Trophoblast cell (in vitro differentiated cells and primary cell): ENCODE data around the gene PGBD5.

ENCODE experiments used
- DNase-seq, 2 donors: peaks; one replicate each; pipeline ENCODE4 v3.0.0-alpha.2; 2016
- H2AFZ ChIP-seq: 2 replicates; pipeline ENCODE4 v1.6.1; 2013; ENCODE audit warnings: low read length, moderate library complexity, mild to moderate bottlenecking; ENCODE audit not compliant: insufficient read depth, poor library complexity
- H2AK5ac ChIP-seq: 2 replicates; pipeline ENCODE4 v1.6.1; 2013; ENCODE audit warnings: mild to moderate bottlenecking, low read length
- H2BK120ac ChIP-seq: 2 replicates; pipeline ENCODE4 v1.6.1; 2013; ENCODE audit warnings: low read length, mild to moderate bottlenecking, moderate library complexity; ENCODE audit not compliant: insufficient read depth, poor library complexity
- H2BK12ac ChIP-seq: 2 replicates; pipeline ENCODE4 v1.6.1; 2013; ENCODE audit warnings: mild to moderate bottlenecking, low read length, moderate library complexity
- H2BK5ac ChIP-seq: 2 replicates; pipeline ENCODE4 v1.6.1; 2013; ENCODE audit warnings: low read length, low read depth, moderate library complexity, mild to moderate bottlenecking; ENCODE audit not compliant: poor library complexity
- H3K14ac ChIP-seq: 2 replicates; pipeline ENCODE4 v1.6.1; 2013; ENCODE audit warnings: mild to moderate bottlenecking, low read length
- H3K18ac ChIP-seq: 2 replicates; pipeline ENCODE4 v1.6.1; 2013; ENCODE audit warnings: mild to moderate bottlenecking, low read length
- H3K23ac ChIP-seq: 2 replicates; pipeline ENCODE4 v1.6.1; 2013; ENCODE audit warnings: low read length
- H3K27ac ChIP-seq: 2 replicates; pipeline ENCODE4 v1.5.1; 2013; ENCODE audit warnings: low read depth, mild to moderate bottlenecking, inconsistent platforms, low read length, moderate library complexity
- H3K27me3 ChIP-seq: 2 replicates; pipeline ENCODE4 v1.6.1; 2013; ENCODE audit warnings: inconsistent platforms, mild to moderate bottlenecking, low read length, moderate library complexity; ENCODE audit not compliant: insufficient read depth
- H3K36me3 ChIP-seq, 2 experiments: 1 replicate in 1 of 2; 2 replicates in 1 of 2; pipeline ENCODE4 v1.6.1; 2013; ENCODE audit warnings: low read length in 2 of 2, mild to moderate bottlenecking in 2 of 2, moderate library complexity in 1 of 2; ENCODE audit not compliant: insufficient read depth in 2 of 2, control insufficient read depth in 1 of 2
- H3K4ac ChIP-seq: 2 replicates; pipeline ENCODE4 v1.6.1; 2013; ENCODE audit warnings: low read depth, mild to moderate bottlenecking, low read length, moderate library complexity
- H3K4me1 ChIP-seq, 2 experiments: 1 replicate in 1 of 2; 2 replicates in 1 of 2; pipeline ENCODE4 v1.6.1; 2013; ENCODE audit warnings: low read length in 2 of 2, mild to moderate bottlenecking in 2 of 2, moderate library complexity in 1 of 2; ENCODE audit not compliant: insufficient read depth in 2 of 2, control insufficient read depth in 1 of 2
- H3K4me2 ChIP-seq: 2 replicates; pipeline ENCODE4 v1.6.1; 2013; ENCODE audit warnings: inconsistent platforms, mild to moderate bottlenecking, low read length, moderate library complexity
- H3K4me3 ChIP-seq: 2 replicates; pipeline ENCODE4 v1.5.1; 2013; ENCODE audit warnings: mild to moderate bottlenecking, low read depth, low read length, inconsistent platforms
- H3K79me1 ChIP-seq: one replicate; pipeline ENCODE4 v1.6.1; 2013; ENCODE audit warnings: low read length
- H3K79me2 ChIP-seq: 2 replicates; pipeline ENCODE4 v1.6.1; 2013; ENCODE audit warnings: low read length, mild to moderate bottlenecking; ENCODE audit not compliant: control insufficient read depth, insufficient read depth, poor library complexity
- H3K9ac ChIP-seq: 2 replicates; pipeline ENCODE4 v1.6.1; 2013; ENCODE audit warnings: mild to moderate bottlenecking, low read length
- H3K9me3 ChIP-seq: 2 replicates; pipeline ENCODE4 v1.6.1; 2013; ENCODE audit warnings: low read depth, mild to moderate bottlenecking, control low read depth, inconsistent platforms, low read length; ENCODE audit not compliant: insufficient read depth
- H4K12ac ChIP-seq: 2 replicates; pipeline ENCODE4 v1.6.1; 2013; ENCODE audit warnings: low read depth, mild to moderate bottlenecking, low read length, moderate library complexity
- H4K8ac ChIP-seq: 2 replicates; pipeline ENCODE4 v1.6.1; 2013; ENCODE audit warnings: low read depth, mild to moderate bottlenecking, low read length, moderate library complexity
- H4K91ac ChIP-seq: one replicate; pipeline ENCODE4 v1.6.1; 2013; ENCODE audit warnings: low read depth, mild to moderate bottlenecking, low read length, moderate library complexity
- WGBS: extraction: QIAGEN DNeasy Blood & Tissue Kit; methylation state at CpG from one replicate; pipeline ENCODE4 v1.1.7; 2013; ENCODE audit warnings: missing lambda C conversion rate; ENCODE audit not compliant: insufficient read length, insufficient coverage; ENCODE audit errors: extremely low coverage; 5-methylcytosine and 5-hydroxymethylcytosine counted together

PGBD5 gene

DNA sequence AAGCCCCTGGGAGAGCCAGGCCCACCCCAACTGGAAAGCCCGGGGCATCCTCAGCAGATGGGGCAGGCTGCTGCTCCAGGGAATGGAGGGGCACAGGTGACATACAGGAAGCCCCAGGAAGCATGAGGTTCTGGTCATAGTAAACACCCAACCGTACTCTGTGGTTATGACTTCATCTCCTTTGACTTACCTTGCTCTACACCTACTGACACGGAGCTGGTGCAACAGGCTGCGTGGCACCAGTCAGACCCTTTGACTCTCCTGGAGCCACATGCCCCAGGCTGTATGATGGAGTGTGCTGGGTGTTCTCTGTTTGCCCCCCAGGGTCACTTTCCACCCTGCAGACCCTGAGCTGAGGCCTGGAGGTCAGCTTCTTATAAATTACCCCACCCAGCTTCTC, 72.1 kb downstream of the PGBD5 start:
- H3K23ac ChIP-seq, result no peak overlapping the region
- no peak for DNase-seq
- H3K79me1 ChIP-seq, result no peaks in the 10 kb centered on the region
- H2AFZ ChIP-seq, result no peak overlapping the region
- no peaks in the 10 kb centered on the region for H3K9me3 ChIP-seq
- no CpG with 5 or more reads among the region's 4 CpGs for WGBS
- no peak overlapping the region for H4K8ac ChIP-seq
- no peak overlapping the region for H3K27ac ChIP-seq
- H2BK120ac ChIP-seq, result no peak overlapping the region
- no peak overlapping the region for H4K12ac ChIP-seq
- no peaks in the 10 kb centered on the region for H3K4me1 ChIP-seq
- H3K79me2 ChIP-seq, result no peaks in the 10 kb centered on the region
- H3K18ac ChIP-seq, result no peak overlapping the region
- no peak overlapping the region for H3K14ac ChIP-seq
- no peak overlapping the region for H3K4me2 ChIP-seq
- no peak overlapping the region for H3K4me3 ChIP-seq
- H3K36me3 ChIP-seq, result no peaks in the 10 kb centered on the region
- H3K9ac ChIP-seq, result no peak overlapping the region
- H3K4ac ChIP-seq, result no peak overlapping the region
- H2BK12ac ChIP-seq, result no peak overlapping the region
- H2AK5ac ChIP-seq, result no peak overlapping the region
- no peak overlapping the region for H2BK5ac ChIP-seq
- no peak overlapping the region for H4K91ac ChIP-seq
- no peaks in the 10 kb centered on the region for H3K27me3 ChIP-seq

GRCh38 chr1:230352537-230352936, 73.6 kb downstream of the PGBD5 start:
- no peak overlapping the region for H3K23ac ChIP-seq
- no peak overlapping the region for H3K14ac ChIP-seq
- H3K27ac ChIP-seq, result no peak overlapping the region
- no peak overlapping the region for H4K8ac ChIP-seq
- peaks cover 0 to 2% of the 10 kb centered on the region in 2 experiments for H3K4me1 ChIP-seq
- H3K36me3 ChIP-seq, result no peaks in the 10 kb centered on the region
- no peak overlapping the region for H3K4ac ChIP-seq
- no peak overlapping the region for H2BK12ac ChIP-seq
- no peaks in the 10 kb centered on the region for H3K79me1 ChIP-seq
- no peak overlapping the region for H2BK5ac ChIP-seq
- no peaks in the 10 kb centered on the region for H3K9me3 ChIP-seq
- DNase-seq, result no peak
- no peak overlapping the region for H3K4me3 ChIP-seq
- no peak overlapping the region for H2AFZ ChIP-seq
- no peaks in the 10 kb centered on the region for H3K27me3 ChIP-seq
- no peak overlapping the region for H3K9ac ChIP-seq
- no peak overlapping the region for H4K12ac ChIP-seq
- H4K91ac ChIP-seq, result no peak overlapping the region
- no peak overlapping the region for H2BK120ac ChIP-seq
- no peak overlapping the region for H3K18ac ChIP-seq
- no peaks in the 10 kb centered on the region for H3K79me2 ChIP-seq
- no peak overlapping the region for H2AK5ac ChIP-seq
- no peak overlapping the region for H3K4me2 ChIP-seq
- WGBS, result no CpG with 5 or more reads among the region's 6 CpGs

GRCh38 chr1:230351983-230352382, 74.1 kb downstream of the PGBD5 start:
- no CpG with 5 or more reads among the region's 6 CpGs for WGBS
- no peaks in the 10 kb centered on the region for H3K79me1 ChIP-seq
- H2BK5ac ChIP-seq, result no peak overlapping the region
- H3K4me1 ChIP-seq, result peaks cover 0 to 2% of the 10 kb centered on the region in 2 experiments
- no peak overlapping the region for H2BK12ac ChIP-seq
- no peak overlapping the region for H3K14ac ChIP-seq
- no peaks in the 10 kb centered on the region for H3K27me3 ChIP-seq
- H4K91ac ChIP-seq, result no peak overlapping the region
- no peak overlapping the region for H3K4me2 ChIP-seq
- no peak overlapping the region for H4K12ac ChIP-seq
- H3K4me3 ChIP-seq, result no peak overlapping the region
- H3K9ac ChIP-seq, result no peak overlapping the region
- no peak overlapping the region for H3K18ac ChIP-seq
- DNase-seq, result no peak
- H3K9me3 ChIP-seq, result no peaks in the 10 kb centered on the region
- H3K4ac ChIP-seq, result no peak overlapping the region
- no peak overlapping the region for H2AFZ ChIP-seq
- H3K23ac ChIP-seq, result no peak overlapping the region
- no peak overlapping the region for H4K8ac ChIP-seq
- H2AK5ac ChIP-seq, result no peak overlapping the region
- no peak overlapping the region for H3K27ac ChIP-seq
- H3K36me3 ChIP-seq, result no peaks in the 10 kb centered on the region
- no peaks in the 10 kb centered on the region for H3K79me2 ChIP-seq
- H2BK120ac ChIP-seq, result no peak overlapping the region

- Histone ChIP-seq H3K79me2 (no peaks in the 10 kb centered on the region), H3K4me1 (peaks cover 0 to 2% of the 10 kb centered on the region in 2 experiments), H2AK5ac (no peak overlapping the region), H3K4me2 (no peak overlapping the region), H3K4me3 (no peak overlapping the region), H4K91ac (no peak overlapping the region), H4K12ac (no peak overlapping the region), H2BK12ac (no peak overlapping the region), H3K18ac (no peak overlapping the region), H3K23ac (no peak overlapping the region), H2BK5ac (no peak overlapping the region), H3K14ac (no peak overlapping the region), H2AFZ (no peak overlapping the region), H3K9ac (no peak overlapping the region), H3K79me1 (no peaks in the 10 kb centered on the region), H3K27me3 (no peaks in the 10 kb centered on the region), H2BK120ac (no peak overlapping the region), H3K9me3 (no peaks in the 10 kb centered on the region), H3K36me3 (no peaks in the 10 kb centered on the region), H3K27ac (no peak overlapping the region), H4K8ac (no peak overlapping the region), H3K4ac (no peak overlapping the region)
- no peak for DNase-seq
- WGBS, result no CpG with 5 or more reads among the region's 2 CpGs
Observed at GRCh38 chr1:230351514-230351913, 74.6 kb downstream of the PGBD5 start.
